GM23248 (cell line): ENCODE measurements around the gene GRIN3A.

Experiments used
- EZH2 ChIP-seq: fragments of 200-600 bp; sonication (generic); IDR thresholded peaks from 2 replicates; pipeline ENCODE4 v1.6.1; 2018; ENCODE audit warnings: antibody characterized with exemption, mild to moderate bottlenecking; ENCODE audit not compliant: insufficient read depth, poor library complexity, severe bottlenecking
- EZH2phosphoT487 ChIP-seq: fragments of 200-600 bp; sonication (generic); IDR thresholded peaks from 2 replicates; pipeline ENCODE4 v1.6.1; 2018; ENCODE audit warnings: antibody characterized with exemption, moderate library complexity, mild to moderate bottlenecking, low read depth; ENCODE audit not compliant: insufficient read depth

- TF ChIP-seq EZH2phosphoT487, result no peak
- no peak for TF ChIP-seq EZH2
These were observed 26.0 kb upstream of the GRIN3A start for GRCh38 chr9:101764472-101764871.
